PC-3 (cell line): Measurements from ENCODE around the gene KL.

Experiments used
- CTCF ChIP-seq: fragments of 300-600 bp; sonication (generic); conservative IDR thresholded peaks from 2 replicates; pipeline ENCODE4 v1.5.1; 2017; ENCODE audit warnings: antibody characterized with exemption, low read depth, mild to moderate bottlenecking, low read length
- EZH2 ChIP-seq: fragments of 300-600 bp; sonication (generic); IDR thresholded peaks from one replicate; pipeline ENCODE4 v1.6.1; 2017; ENCODE audit warnings: antibody characterized with exemption, mild to moderate bottlenecking, low read length; ENCODE audit not compliant: unreplicated experiment
- EZH2phosphoT487 ChIP-seq: fragments of 300-600 bp; sonication (generic); IDR thresholded peaks from 2 replicates; pipeline ENCODE4 v1.6.1; 2018; ENCODE audit warnings: mild to moderate bottlenecking, antibody characterized with exemption, low read length, borderline replicate concordance

DNA sequence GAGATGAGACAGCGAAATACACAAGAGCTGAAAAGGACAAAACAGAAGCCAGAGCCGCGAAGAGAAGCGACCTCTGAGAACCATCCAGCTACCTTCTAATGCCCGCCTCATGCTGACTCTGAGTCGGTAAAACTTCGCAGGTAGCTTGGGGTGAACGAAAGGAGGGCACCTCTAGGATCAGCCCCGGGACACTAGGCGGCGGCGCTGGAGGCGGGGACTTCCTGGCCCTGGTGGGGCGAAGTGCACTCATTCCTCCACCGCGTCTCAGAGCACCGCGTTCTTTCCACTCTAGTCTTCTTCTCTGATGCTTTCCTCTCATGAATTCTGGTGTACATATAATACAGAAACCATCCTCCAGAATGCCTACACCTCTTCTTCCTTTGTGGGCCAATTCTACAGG, 50.1 kb downstream of the KL start:
- TF ChIP-seq CTCF: no peak
- TF ChIP-seq EZH2: no peak
- no peak for TF ChIP-seq EZH2phosphoT487
